HepG2 (cell line): ENCODE results near the gene MFF. TPM values are rescaled to one million over a fixed set of nuclear protein-coding genes. Genes with fewer than 3 reads are reported as not detected.

Experiments used
- CENPT ChIP-seq: sonication (generic); formaldehyde crosslinking; IDR thresholded peaks from 2 replicates; pipeline ENCODE4 v1.8.0; 2022; ENCODE audit warnings: low read depth, mild to moderate bottlenecking, moderate library complexity, missing genetic modification reagents
- CSRNP1 ChIP-seq: sonication (generic); formaldehyde crosslinking; IDR thresholded peaks from 2 replicates; pipeline ENCODE4 v1.8.1; 2023; ENCODE audit warnings: mild to moderate bottlenecking, missing genetic modification reagents
- HES4 ChIP-seq: sonication (generic); formaldehyde crosslinking; IDR thresholded peaks from 2 replicates; pipeline ENCODE4 v1.9.0; 2021; ENCODE audit warnings: mild to moderate bottlenecking, missing genetic modification reagents, borderline replicate concordance
- HNRNPLL ChIP-seq: fragments of 200-400 bp; formaldehyde crosslinking; IDR thresholded peaks from 2 replicates; pipeline ENCODE4 v1.6.1; 2017; ENCODE audit warnings: mild to moderate bottlenecking, low read depth, low read length; ENCODE audit not compliant: poor library complexity, severe bottlenecking
- RAD51 ChIP-seq: fragments of 450-650 bp; IDR thresholded peaks from 2 replicates; pipeline ENCODE4 v1.6.1; 2016; ENCODE audit warnings: borderline replicate concordance
- RNF219 ChIP-seq: sonication (generic); formaldehyde crosslinking; IDR thresholded peaks from 2 replicates; pipeline ENCODE4 v1.5.0; 2020; ENCODE audit warnings: mild to moderate bottlenecking, missing genetic modification reagents
- SATB2 ChIP-seq: sonication (generic); formaldehyde crosslinking; IDR thresholded peaks from 2 replicates; pipeline ENCODE4 v1.5.0; 2020; ENCODE audit warnings: missing genetic modification reagents
- SRF ChIP-seq: IDR thresholded peaks from 2 replicates; pipeline ENCODE4 v1.6.1; 2011; ENCODE audit warnings: mild to moderate bottlenecking, low read depth, low read length, moderate library complexity
- TFDP2 ChIP-seq: sonication (generic); formaldehyde crosslinking; IDR thresholded peaks from 2 replicates; pipeline ENCODE4 v1.4.0; 2020; ENCODE audit warnings: missing genetic modification reagents
- ZNF609 ChIP-seq: sonication (generic); formaldehyde crosslinking; IDR thresholded peaks from 2 replicates; pipeline ENCODE4 v1.4.0; 2020; ENCODE audit warnings: mild to moderate bottlenecking, missing genetic modification reagents, borderline replicate concordance
- ZNF639 ChIP-seq: conservative IDR thresholded peaks from 2 replicates; pipeline ENCODE4 v1.6.1; 2018; ENCODE audit warnings: missing genetic modification reagents
- ZNF644 ChIP-seq: IDR thresholded peaks from 2 replicates; pipeline ENCODE4 v1.6.1; 2016; ENCODE audit warnings: low read depth
- polyA plus RNA-seq, 8 experiments: library from polyadenylated mRNA; depleted of rRNA in 3 of 8; stranded (reverse) in 7 of 8; unstranded in 1 of 8; fragments of >200 nt; fragmentation: Illumina TruSeq in 4 of 8; extraction: Trizol in 4 of 8; gene quantifications; 2 replicates each; pipeline versions ENCODE4 v1.2.1 to v1.2.3, GENCODE V29; 2011 to 2016; ENCODE audit warnings: low read depth in 4 of 8, missing spikeins in 1 of 8, mixed read lengths in 1 of 8; ENCODE audit not compliant: insufficient read depth in 1 of 8
- total RNA-seq, 5 experiments: library from RNA; depleted of rRNA; stranded (reverse); fragments of >200 nt; fragmentation: Illumina TruSeq; extraction: Trizol; gene quantifications; 2 replicates each; pipeline ENCODE4 v1.2.3, GENCODE V29; 2016; ENCODE audit warnings: low read depth in 1 of 5

MFF gene
- total and polyA plus RNA-seq, 2 of the 13 experiments (the other 11 are each of a cell fraction or from before 2014, with no cell fraction given), result 81.9 to 156 TPM

- no peak for TF ChIP-seq CSRNP1 (CRISPR knock-in tag)
- no peak for TF ChIP-seq HNRNPLL
- TF ChIP-seq ZNF644 (CRISPR knock-in tag), result no peak
- no peak for TF ChIP-seq ZNF609 (CRISPR knock-in tag)
- no peak for TF ChIP-seq RNF219
- no peak for TF ChIP-seq ZNF639
- TF ChIP-seq SRF, result no peak
- no peak for TF ChIP-seq RAD51
- TF ChIP-seq HES4, result no peak
- TF ChIP-seq CENPT, result no peak
- no peak for TF ChIP-seq TFDP2
- no peak for TF ChIP-seq SATB2 (CRISPR knock-in tag)
Measured at GRCh38 chr2:227368574-227368973, 43.5 kb downstream of the MFF start (continued).
